ENCODE data around the gene FBXO9.

DNA sequence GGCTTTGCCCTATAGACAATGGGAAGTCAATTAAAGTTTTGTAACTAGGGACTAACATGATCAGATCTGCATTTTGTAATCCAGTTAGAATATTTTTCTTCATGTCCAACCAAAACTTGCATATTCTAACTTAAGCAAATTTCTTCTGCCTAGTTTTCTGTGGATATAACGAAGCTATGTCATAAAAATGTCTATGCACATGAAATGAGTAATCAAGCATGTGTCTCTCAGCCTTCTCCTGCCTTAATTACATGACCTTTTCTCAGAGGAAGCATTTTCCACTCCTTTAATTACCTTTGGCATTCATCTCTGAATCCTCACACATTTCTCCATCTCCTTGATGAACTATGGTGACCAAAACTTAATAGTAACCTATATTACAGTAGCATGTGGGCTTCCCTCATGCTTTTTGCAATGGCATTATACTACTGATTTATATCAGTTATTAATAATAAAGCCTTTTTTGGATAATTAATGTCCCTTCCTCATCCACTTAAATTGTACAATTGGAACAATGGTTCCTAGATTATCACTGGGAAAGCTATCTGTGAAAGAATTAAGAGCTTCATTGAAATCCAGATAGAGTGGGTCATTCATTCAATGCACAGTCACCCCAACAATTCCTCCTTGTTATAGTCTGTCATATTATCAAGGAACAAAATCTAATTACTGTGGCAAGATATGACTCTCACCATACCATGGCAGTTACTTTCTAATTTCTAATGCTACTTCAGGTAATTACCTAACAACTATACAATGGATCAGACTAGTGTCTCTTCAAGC, 19.1 kb upstream of the FBXO9 start:
- TF ChIP-seq, protein P1, sequence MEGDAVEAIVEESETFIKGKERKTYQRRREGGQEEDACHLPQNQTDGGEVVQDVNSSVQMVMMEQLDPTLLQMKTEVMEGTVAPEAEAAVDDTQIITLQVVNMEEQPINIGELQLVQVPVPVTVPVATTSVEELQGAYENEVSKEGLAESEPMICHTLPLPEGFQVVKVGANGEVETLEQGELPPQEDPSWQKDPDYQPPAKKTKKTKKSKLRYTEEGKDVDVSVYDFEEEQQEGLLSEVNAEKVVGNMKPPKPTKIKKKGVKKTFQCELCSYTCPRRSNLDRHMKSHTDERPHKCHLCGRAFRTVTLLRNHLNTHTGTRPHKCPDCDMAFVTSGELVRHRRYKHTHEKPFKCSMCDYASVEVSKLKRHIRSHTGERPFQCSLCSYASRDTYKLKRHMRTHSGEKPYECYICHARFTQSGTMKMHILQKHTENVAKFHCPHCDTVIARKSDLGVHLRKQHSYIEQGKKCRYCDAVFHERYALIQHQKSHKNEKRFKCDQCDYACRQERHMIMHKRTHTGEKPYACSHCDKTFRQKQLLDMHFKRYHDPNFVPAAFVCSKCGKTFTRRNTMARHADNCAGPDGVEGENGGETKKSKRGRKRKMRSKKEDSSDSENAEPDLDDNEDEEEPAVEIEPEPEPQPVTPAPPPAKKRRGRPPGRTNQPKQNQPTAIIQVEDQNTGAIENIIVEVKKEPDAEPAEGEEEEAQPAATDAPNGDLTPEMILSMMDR (IDR thresholded peaks at IDR 0.05), result no peak
- TF ChIP-seq EZH2phosphoT487 (IDR thresholded peaks at IDR 0.05), result no peak

Measured in neural progenitor cell (in vitro differentiated cells).